ENCODE data around the gene GTF2IRD1. TPM values are rescaled to one million over a fixed set of nuclear protein-coding genes. Genes with fewer than 3 reads are reported as not detected.

The GTF2IRD1 gene
- total and polyA plus RNA-seq, 2 of the 13 experiments (the other 11 are each of a cell fraction or from before 2014, with no cell fraction given), result 16.5 to 26.7 TPM

DNA sequence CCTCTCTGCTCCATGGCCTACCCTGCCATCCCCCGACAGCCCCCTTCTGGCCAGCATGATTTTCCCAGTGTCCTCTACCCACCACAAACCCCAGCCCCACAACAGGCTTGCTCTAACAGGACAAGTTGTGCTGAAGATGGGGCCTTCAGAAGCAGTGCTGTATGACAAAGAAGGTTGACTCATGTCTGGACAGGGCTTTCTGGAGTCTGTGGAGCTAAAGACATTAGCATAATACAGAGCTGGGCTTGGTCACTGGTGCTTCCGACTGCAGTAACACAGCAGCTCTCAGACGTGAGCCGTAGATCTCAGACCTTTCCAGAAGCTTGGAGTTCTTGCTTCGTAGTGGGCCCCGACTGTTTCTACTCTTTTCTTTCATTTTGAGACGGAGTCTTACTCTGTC, 100.5 kb downstream of the GTF2IRD1 start:
- Histone ChIP-seq H3K36me3 (replicated peaks in 1 of 2; ENCODE audit: control insufficient read depth in 1 of 2, insufficient read depth in 2 of 2, low read length in 2 of 2) (peaks cover 7 to 18% of the 10 kb centered on the region in 2 experiments; a peak in 4 of 5 replicates), H3K9me3 (ENCODE audit: low read length) (no peaks in the 10 kb centered on the region), H3K4me2 (ENCODE audit: low read depth, low read length) (no peak overlapping the region), H3K4me1 (ENCODE audit: insufficient read depth, low read length) (no peaks in the 10 kb centered on the region), H3K4me3 (replicated peaks in 1 of 3; ENCODE audit: insufficient read depth in 1 of 3, low read depth in 2 of 3, low read length in 3 of 3) (no peak overlapping the region), H3K27ac (ENCODE audit: extremely low read length, insufficient read depth, low read length) (no peak overlapping the region), H3K79me2 (ENCODE audit: insufficient read depth, low read length) (no peaks in the 10 kb centered on the region), H4K20me1 (ENCODE audit: insufficient read depth, low read length) (no peaks in the 10 kb centered on the region), H3K27me3 (ENCODE audit: control insufficient read depth in 1 of 2, insufficient read depth in 2 of 2, low read length in 2 of 2) (no peaks in the 10 kb centered on the region), H3K9ac (ENCODE audit: insufficient read depth, low read depth, low read length) (no peak overlapping the region), H2AFZ (ENCODE audit: low read length) (no peak overlapping the region)
- FAIRE-seq (no peak), DNase-seq (ENCODE audit: low spot score) (no peak), ATAC-seq (no peak)
- intact Hi-C loops (cut with micrococcal nuclease; ENCODE audit: unreplicated experiment), result no loop called here
- POLR2A ChIA-PET, result no interaction called here
- 96% methylated on average over 7 of the region's 7 CpGs for WGBS (ENCODE audit: low lambda C conversion rate)
- CTCF ChIA-PET (ENCODE audit: low intra/inter-chr PET ratio, low total read pairs), result no interaction called here
- BruUV-seq (replicated peaks), result no TSS peak
- in situ Hi-C loops (cut with HindIII; ENCODE audit: extremely low pct_ligation_motif_present, low pct_unique_long_range_greater_than_20kb), result loop anchor here (25.0 kb wide), 1 partner anchor 342 kb away; the partner anchor contains the start of gene LAT2
- TF ChIP-seq NFYC (CRISPR knock-in tag; IDR thresholded peaks at IDR 0.05) (no peak), CCAR2 (optimal IDR thresholded peaks at IDR 0.05; ENCODE audit: low read depth, low read length) (no peak), ARNT2 (CRISPR knock-in tag; IDR thresholded peaks at IDR 0.05; ENCODE audit: low read depth) (no peak), EEA1 (CRISPR knock-in tag; IDR thresholded peaks at IDR 0.05; ENCODE audit: borderline replicate concordance) (no peak), ZNF17 (CRISPR knock-in tag; IDR thresholded peaks at IDR 0.05) (no peak), RBFOX2 (IDR thresholded peaks at IDR 0.05; ENCODE audit: low read depth, low read length) (no peak), GATA4 (IDR thresholded peaks at IDR 0.05; ENCODE audit: borderline replicate concordance, low read depth) (no peak), HOXA3 (CRISPR knock-in tag; IDR thresholded peaks at IDR 0.05) (no peak), ZNF598 (CRISPR knock-in tag; IDR thresholded peaks at IDR 0.05; ENCODE audit: borderline replicate concordance) (no peak), NCOA1 (CRISPR knock-in tag; IDR thresholded peaks at IDR 0.05) (no peak), TMF1 (CRISPR knock-in tag; IDR thresholded peaks at IDR 0.05; ENCODE audit: low read depth) (no peak), HOXA7 (CRISPR knock-in tag; IDR thresholded peaks at IDR 0.05) (no peak), PLRG1 (conservative IDR thresholded peaks at IDR 0.05) (no peak), SIX4 (CRISPR knock-in tag; IDR thresholded peaks at IDR 0.05) (no peak), RFXANK (CRISPR knock-in tag; IDR thresholded peaks at IDR 0.05) (no peak)
- TF ChIP-seq, protein P1, sequence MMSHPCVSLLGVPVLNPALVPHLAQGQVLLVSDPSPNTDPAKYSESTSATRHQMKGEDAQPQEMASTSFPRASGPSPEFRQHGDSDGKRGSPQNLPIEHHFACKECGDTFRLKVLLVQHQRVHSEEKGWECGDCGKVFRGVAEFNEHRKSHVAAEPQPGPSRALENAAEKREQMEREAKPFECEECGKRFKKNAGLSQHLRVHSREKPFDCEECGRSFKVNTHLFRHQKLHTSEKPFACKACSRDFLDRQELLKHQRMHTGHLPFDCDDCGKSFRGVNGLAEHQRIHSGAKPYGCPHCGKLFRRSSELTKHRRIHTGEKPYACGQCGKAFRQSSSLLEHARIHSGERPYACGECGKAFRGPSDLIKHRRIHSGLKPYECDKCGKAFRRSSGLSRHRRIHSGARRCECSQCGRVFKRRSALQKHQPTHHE (CRISPR knock-in tag; IDR thresholded peaks at IDR 0.05; ENCODE audit: borderline replicate concordance), result no peak
- TF ChIP-seq, protein P2, sequence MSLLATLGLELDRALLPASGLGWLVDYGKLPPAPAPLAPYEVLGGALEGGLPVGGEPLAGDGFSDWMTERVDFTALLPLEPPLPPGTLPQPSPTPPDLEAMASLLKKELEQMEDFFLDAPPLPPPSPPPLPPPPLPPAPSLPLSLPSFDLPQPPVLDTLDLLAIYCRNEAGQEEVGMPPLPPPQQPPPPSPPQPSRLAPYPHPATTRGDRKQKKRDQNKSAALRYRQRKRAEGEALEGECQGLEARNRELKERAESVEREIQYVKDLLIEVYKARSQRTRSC (CRISPR knock-in tag; IDR thresholded peaks at IDR 0.05; ENCODE audit: low read depth), result no peak
